Activated CD8-positive, alpha-beta T cell treated with anti-CD3 and anti-CD28 coated beads for 36 hours (primary cell): ENCODE measurements around the gene CSTB. TPM values are rescaled to one million over a fixed set of nuclear protein-coding genes. Genes with fewer than 3 reads are reported as not detected.

ENCODE experiments used
- ATAC-seq: fragments of 200-7000 bp; cut with Tn5 transposase; one replicate; pipeline ENCODE4 v1.10.0; 2021; ENCODE audit warnings: mild to moderate bottlenecking, moderate library complexity
- CTCF ChIA-PET: fragments of 350-600 bp; sonication (Branson Sonifier 250); formaldehyde crosslinking; loops from one replicate; lab custom pipeline; 2021; ENCODE audit warnings: antibody characterized with exemption; lab: Charles Lee
- POLR2A ChIA-PET: fragments of 350-600 bp; sonication (Branson Sonifier 250); formaldehyde crosslinking; loops from one replicate; lab custom pipeline; 2021; ENCODE audit warnings: antibody characterized with exemption; lab: Charles Lee
- DNase-seq: peaks from one replicate; pipeline ENCODE4 v3.0.0-alpha.2; 2020
- H3K27ac Mint-ChIP-seq: one replicate; pipeline ENCODE4 v1.8.0; 2021; ENCODE audit warnings: mild to moderate bottlenecking, mixed read lengths
- H3K27me3 Mint-ChIP-seq: one replicate; pipeline ENCODE4 v1.8.0; 2021; ENCODE audit warnings: mixed read lengths
- H3K36me3 Mint-ChIP-seq: one replicate; pipeline ENCODE4 v1.8.0; 2021; ENCODE audit warnings: low read depth, mixed read lengths
- H3K4me1 Mint-ChIP-seq: one replicate; pipeline ENCODE4 v1.8.0; 2021; ENCODE audit warnings: low read depth, mixed read lengths
- H3K4me3 Mint-ChIP-seq: one replicate; pipeline ENCODE4 v1.8.0; 2021; ENCODE audit warnings: mild to moderate bottlenecking, moderate library complexity, mixed read lengths
- H3K9me3 Mint-ChIP-seq: one replicate; pipeline ENCODE4 v1.8.0; 2021; ENCODE audit warnings: mixed read lengths
- intact Hi-C: fragments of 100-400 bp; cut with micrococcal nuclease; formaldehyde crosslinking; loops from one replicate; pipeline ENCODE4 v1.10.0; 2022
- total RNA-seq, 2 experiments: library from RNA; stranded (reverse); gene quantifications; one replicate each; pipeline ENCODE4 v1.2.3, GENCODE V29; 2021
- TF ChIP-seq, protein P1 (sequence below): fragments of 200-600 bp; IDR thresholded peaks from one replicate; pipeline ENCODE4 v1.8.0; 2022; ENCODE audit warnings: antibody characterized with exemption, mild to moderate bottlenecking

The CSTB gene
- total RNA-seq, 2 experiments from 2014 or later = 18.6 to 20.7 TPM

DNA sequence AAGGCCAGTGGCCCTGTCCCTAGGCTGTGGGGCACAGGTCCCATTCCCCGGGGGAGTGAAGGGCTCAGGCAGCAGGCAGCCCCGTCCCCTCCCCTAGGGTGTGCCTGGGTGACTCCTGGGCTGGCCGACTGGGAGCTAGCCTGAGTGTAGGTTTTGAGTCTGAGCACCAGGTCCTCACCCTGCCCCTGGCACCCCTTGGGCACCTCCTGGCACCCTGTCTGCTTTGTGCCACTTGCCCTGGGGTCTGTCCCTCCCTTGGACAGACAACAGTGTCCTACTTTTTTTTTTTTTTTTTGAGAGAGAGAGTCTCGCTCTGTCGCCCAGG lies 37.5 kb upstream of the CSTB start:
- TF ChIP-seq, protein P1, sequence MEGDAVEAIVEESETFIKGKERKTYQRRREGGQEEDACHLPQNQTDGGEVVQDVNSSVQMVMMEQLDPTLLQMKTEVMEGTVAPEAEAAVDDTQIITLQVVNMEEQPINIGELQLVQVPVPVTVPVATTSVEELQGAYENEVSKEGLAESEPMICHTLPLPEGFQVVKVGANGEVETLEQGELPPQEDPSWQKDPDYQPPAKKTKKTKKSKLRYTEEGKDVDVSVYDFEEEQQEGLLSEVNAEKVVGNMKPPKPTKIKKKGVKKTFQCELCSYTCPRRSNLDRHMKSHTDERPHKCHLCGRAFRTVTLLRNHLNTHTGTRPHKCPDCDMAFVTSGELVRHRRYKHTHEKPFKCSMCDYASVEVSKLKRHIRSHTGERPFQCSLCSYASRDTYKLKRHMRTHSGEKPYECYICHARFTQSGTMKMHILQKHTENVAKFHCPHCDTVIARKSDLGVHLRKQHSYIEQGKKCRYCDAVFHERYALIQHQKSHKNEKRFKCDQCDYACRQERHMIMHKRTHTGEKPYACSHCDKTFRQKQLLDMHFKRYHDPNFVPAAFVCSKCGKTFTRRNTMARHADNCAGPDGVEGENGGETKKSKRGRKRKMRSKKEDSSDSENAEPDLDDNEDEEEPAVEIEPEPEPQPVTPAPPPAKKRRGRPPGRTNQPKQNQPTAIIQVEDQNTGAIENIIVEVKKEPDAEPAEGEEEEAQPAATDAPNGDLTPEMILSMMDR = no peak
- peaks cover under 1% of the 10 kb centered on the region for H3K36me3 Mint-ChIP-seq
- no peak overlapping the region for H3K27ac Mint-ChIP-seq
- ATAC-seq (no peak), DNase-seq (no peak)
- H3K27me3 Mint-ChIP-seq = no peaks in the 10 kb centered on the region
- peaks cover under 1% of the 10 kb centered on the region for H3K9me3 Mint-ChIP-seq
- intact Hi-C loops = loop anchor here (10.0 kb wide), 1 partner anchor 121 kb away; no protein-coding TSS in a partner anchor
- H3K4me3 Mint-ChIP-seq = no peak overlapping the region
- CTCF ChIA-PET = no interaction called here
- POLR2A ChIA-PET = no interaction called here
- H3K4me1 Mint-ChIP-seq = peaks cover 6% of the 10 kb centered on the region

DNA sequence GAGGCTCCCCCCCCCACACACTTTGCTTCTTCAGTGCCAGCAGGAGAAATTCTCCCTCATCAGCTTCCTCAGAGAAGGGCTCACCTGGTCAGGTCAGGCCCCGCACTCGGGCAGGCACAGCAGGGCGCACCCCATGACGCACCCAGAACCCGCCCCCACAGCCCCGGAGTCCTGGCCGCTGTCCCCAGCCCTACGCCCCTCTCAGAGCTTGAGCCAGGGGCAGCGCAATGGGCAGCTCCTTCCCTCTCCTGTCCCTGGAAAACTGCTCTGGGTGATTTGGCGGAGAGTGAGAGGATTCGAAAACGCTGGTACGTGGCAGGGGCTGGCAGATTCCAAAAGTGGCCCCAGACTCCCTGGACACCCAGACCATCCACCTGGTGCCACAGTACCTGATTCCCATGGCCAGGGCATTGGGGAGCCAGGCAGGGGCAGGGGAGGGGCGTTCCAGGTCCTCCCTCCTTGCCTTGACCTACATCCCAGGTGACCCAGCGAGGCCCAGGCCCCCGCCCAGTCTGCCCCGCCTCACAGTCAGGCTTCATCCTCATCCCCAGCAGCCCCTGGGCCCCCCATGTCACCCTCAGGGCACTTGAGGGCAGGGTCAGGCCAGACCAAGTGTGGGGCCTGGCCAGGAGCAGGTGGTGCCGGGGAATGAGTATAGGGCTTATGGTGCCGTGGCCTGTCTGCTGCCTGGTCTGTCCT lies 37.0 kb upstream of the CSTB start:
- DNase-seq = no peak
- TF ChIP-seq, protein P1 = no peak
- Mint-ChIP-seq H3K27me3 (no peaks in the 10 kb centered on the region), H3K9me3 (no peaks in the 10 kb centered on the region), H3K36me3 (no peaks in the 10 kb centered on the region), H3K4me3 (no peak overlapping the region), H3K4me1 (peaks cover 6% of the 10 kb centered on the region), H3K27ac (no peak overlapping the region)
- ChIA-PET CTCF (interaction anchor here (1.7 to 3.5 kb wide), 2 partner anchors 126 to 162 kb away, joined by 4 to 36 read pairs; no protein-coding TSS in a partner anchor), POLR2A (no interaction called here)
- intact Hi-C loops = loop anchor here (10.0 kb wide), 1 partner anchor 122 kb away; no protein-coding TSS in a partner anchor
- no peak for ATAC-seq

DNA sequence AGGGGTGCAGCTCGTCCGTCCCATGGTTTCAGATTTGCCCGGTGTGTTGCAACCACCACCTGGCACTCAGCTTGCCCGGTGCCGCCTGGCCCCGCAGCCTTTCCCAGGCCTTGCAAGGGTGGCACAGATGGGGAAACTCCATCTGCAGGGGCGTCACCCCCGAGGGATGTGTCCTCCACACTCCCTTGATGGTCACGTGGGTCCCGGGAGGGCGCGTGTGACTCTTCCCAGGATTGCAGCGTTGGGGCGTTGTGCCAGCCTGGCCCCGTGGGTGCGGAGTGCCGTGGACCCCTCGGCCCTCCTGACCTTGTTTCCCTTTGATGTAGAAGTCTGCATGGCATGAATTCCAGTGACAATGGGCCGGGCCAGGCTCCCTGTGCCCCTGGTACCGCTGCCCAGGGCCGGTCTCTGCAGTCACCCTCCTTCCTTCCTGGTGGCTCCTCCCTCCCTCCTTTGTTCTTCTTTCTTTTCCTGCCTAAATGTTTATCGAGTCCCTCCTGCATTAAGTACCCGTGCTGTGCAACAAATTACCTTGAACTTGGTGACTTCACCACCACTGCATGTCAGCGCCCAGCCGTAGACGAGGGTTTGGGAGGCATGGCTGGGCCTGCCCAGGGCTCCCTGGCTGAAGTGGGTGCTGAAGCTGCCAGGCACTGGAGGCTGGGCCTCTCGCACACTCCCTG lies 36.2 kb upstream of the CSTB start:
- intact Hi-C loops = loop anchor here (10.0 kb wide), 1 partner anchor 123 kb away; no protein-coding TSS in a partner anchor

DNA sequence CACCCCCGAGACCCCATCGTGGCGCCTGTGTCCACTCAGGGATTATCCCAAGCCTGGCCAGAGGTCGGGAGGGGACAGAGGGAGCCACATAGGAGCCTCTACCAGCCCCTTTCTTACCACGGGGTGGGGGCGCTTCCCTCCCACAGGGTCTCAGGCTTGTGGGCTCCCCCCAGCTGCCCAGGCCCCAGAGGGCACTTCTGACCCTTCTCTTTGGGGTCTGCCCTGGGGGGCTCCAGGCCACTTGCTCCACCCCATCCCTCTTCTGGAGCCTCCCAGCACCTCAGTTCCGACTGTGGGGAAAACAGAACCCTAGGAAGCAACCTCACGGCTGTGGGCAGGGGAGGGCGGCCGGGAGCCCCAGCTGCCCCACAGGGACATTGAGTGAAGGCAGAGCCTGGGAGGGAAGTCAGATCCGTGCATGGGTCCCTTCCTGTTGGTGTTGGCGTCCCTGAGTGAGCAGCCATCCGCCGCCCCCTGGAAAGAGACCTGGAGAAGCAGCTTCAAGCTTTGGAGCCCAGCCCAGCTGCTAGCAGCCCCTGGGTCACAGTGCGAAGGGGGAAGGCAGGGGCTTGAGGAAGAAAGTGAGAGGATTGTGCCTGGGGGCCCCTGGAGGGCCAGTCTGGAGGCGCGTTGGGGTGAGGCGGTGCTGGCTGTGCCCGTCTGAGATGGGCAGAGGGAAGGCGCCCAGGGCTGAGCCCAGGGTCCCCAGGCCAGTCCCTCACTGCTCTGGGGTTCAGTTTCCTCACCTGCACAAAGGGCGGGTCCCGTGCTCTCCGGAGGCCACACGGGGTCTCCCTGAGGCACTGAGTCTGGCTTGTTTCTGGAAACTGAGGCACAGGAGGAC lies 35.4 kb upstream of the CSTB start:
- Mint-ChIP-seq H3K4me1 (peaks cover 6% of the 10 kb centered on the region), H3K36me3 (no peaks in the 10 kb centered on the region), H3K9me3 (no peaks in the 10 kb centered on the region), H3K27ac (no peak overlapping the region), H3K4me3 (no peak overlapping the region), H3K27me3 (no peaks in the 10 kb centered on the region)
- TF ChIP-seq, protein P1 = no peak
- CTCF ChIA-PET = interaction anchor here (0.7 to 3.5 kb wide), 21 partner anchors 10 to 273 kb away, joined by 3 to 36 read pairs (median 4); no protein-coding TSS in a partner anchor
- POLR2A ChIA-PET = interaction anchor here (0.7 to 1.4 kb wide), 3 partner anchors 21 to 226 kb away, joined by 3 to 4 read pairs (median 3); no protein-coding TSS in a partner anchor
- no peak for ATAC-seq
- intact Hi-C loops = loop anchor here (10.0 kb wide), 1 partner anchor 123 kb away; no protein-coding TSS in a partner anchor
- DNase-seq = no peak

More for the DNA sequence above, 36.2 kb upstream of the CSTB start:
- TF ChIP-seq, protein P1 = no peak
- no peak for ATAC-seq
- no peaks in the 10 kb centered on the region for H3K36me3 Mint-ChIP-seq
- H3K4me1 Mint-ChIP-seq = peaks cover 6% of the 10 kb centered on the region
- H3K9me3 Mint-ChIP-seq = no peaks in the 10 kb centered on the region
- no peak overlapping the region for H3K27ac Mint-ChIP-seq
- no peaks in the 10 kb centered on the region for H3K27me3 Mint-ChIP-seq
- DNase-seq = no peak
- no peak overlapping the region for H3K4me3 Mint-ChIP-seq
- CTCF ChIA-PET = interaction anchor here (1.0 to 3.5 kb wide), 8 partner anchors 14 to 272 kb away, joined by 3 to 36 read pairs (median 5); no protein-coding TSS in a partner anchor
- POLR2A ChIA-PET = interaction anchor here (0.7 kb wide), 1 partner anchor 225 kb away, joined by 3 read pairs; no protein-coding TSS in a partner anchor
